Panc1 (cell line): ENCODE measurements around the gene MRPL20. TPM values are rescaled to one million over a fixed set of nuclear protein-coding genes. Genes with fewer than 3 reads are reported as not detected.
A peak's percentile ranks its signal among the peaks of the same experiment; 100 is the strongest.
"Not testable (repeated sequence)": the region's sequence is repeated elsewhere in the genome, so short reads cannot be mapped to it uniquely, and the experiment has no call there.

Experiments used
- ATAC-seq: fragments of 200-7000 bp; cut with Tn5 transposase; 2 replicates; pipeline ENCODE4 v1.9.1; 2020; ENCODE audit warnings: mild to moderate bottlenecking, moderate library complexity
- BruUV-seq: library from RNA; stranded (reverse); fragments of 400-500 nt; replicated peaks from 2 replicates; lab custom pipeline; 2021; lab: Mats Ljungman, UMichigan
- CTCF ChIA-PET: fragments of 300-600 bp; sonication (Branson Sonifier 250); formaldehyde crosslinking; loops from one replicate; lab custom pipeline; 2022; ENCODE audit warnings: antibody characterized with exemption; lab: Charles Lee
- POLR2A ChIA-PET: fragments of 300-600 bp; sonication (Branson Sonifier 250); formaldehyde crosslinking; loops from one replicate; lab custom pipeline; 2022; ENCODE audit warnings: antibody characterized with exemption; lab: Charles Lee
- DNase-seq: peaks from one replicate; pipeline ENCODE4 v3.0.0-alpha.2; 2010; ENCODE audit warnings: low read depth, low spot score
- H3K27ac ChIP-seq: 2 replicates; pipeline ENCODE4 v1.5.1; 2011; ENCODE audit warnings: mild to moderate bottlenecking, low read length, inconsistent platforms
- H3K27me3 ChIP-seq: fragments of 200-500 bp; sonication (Bioruptor generic); 2 replicates; pipeline ENCODE4 v1.6.0; 2014; ENCODE audit warnings: low read length, inconsistent platforms; ENCODE audit not compliant: control insufficient read depth, insufficient read depth
- H3K36me3 ChIP-seq: fragments of 200-500 bp; sonication (Bioruptor generic); 2 replicates; pipeline ENCODE4 v1.5.1; 2014; ENCODE audit warnings: inconsistent platforms, mild to moderate bottlenecking, low read length, moderate library complexity; ENCODE audit not compliant: control insufficient read depth, insufficient read depth
- H3K4me1 ChIP-seq: 2 replicates; pipeline ENCODE4 v1.5.1; 2011; ENCODE audit warnings: inconsistent platforms, mild to moderate bottlenecking, low read length, moderate library complexity; ENCODE audit not compliant: control insufficient read depth, insufficient read depth
- H3K4me3 ChIP-seq, 2 experiments: 2 replicates each; pipeline ENCODE4 v1.5.1; 2011 to 2012; ENCODE audit warnings: low read depth in 2 of 2, low read length in 2 of 2, mild to moderate bottlenecking in 2 of 2, inconsistent platforms in 1 of 2, moderate library complexity in 1 of 2
- H3K9me3 ChIP-seq: fragments of 200-500 bp; sonication (Bioruptor generic); 2 replicates; pipeline ENCODE4 v1.5.1; 2014; ENCODE audit warnings: low read depth, mild to moderate bottlenecking, inconsistent platforms, low read length, moderate library complexity; ENCODE audit not compliant: control insufficient read depth, insufficient read depth
- POLR2AphosphoS5 ChIP-seq: IDR thresholded peaks from 2 replicates; pipeline ENCODE4 v1.6.1; 2012; ENCODE audit warnings: mild to moderate bottlenecking, low read depth, low read length, moderate library complexity
- SIN3A ChIP-seq: IDR thresholded peaks from 2 replicates; pipeline ENCODE4 v1.6.1; 2012; ENCODE audit warnings: low read depth, mild to moderate bottlenecking, low read length, moderate library complexity, borderline replicate concordance; ENCODE audit not compliant: insufficient read depth
- TCF7L2 ChIP-seq: IDR thresholded peaks from 2 replicates; pipeline ENCODE4 v1.6.1; 2011; ENCODE audit warnings: mild to moderate bottlenecking, low read depth, low read length, inconsistent platforms
- in situ Hi-C: cut with HindIII; loops from 2 replicates; pipeline ENCODE4 v1.10.0; 2016; ENCODE audit warnings: low sequenced_read_pairs, low pct_unique_long_range_greater_than_20kb
- intact Hi-C: fragments of 100-400 bp; cut with micrococcal nuclease; formaldehyde crosslinking; loops from one replicate; pipeline ENCODE4 v1.10.0; 2022; ENCODE audit not compliant: unreplicated experiment
- total RNA-seq: library from RNA; stranded (reverse); gene quantifications from one replicate; pipeline ENCODE4 v1.2.1, GENCODE V29; 2021; ENCODE audit not compliant: unreplicated experiment
- TF ChIP-seq, protein P1 (sequence below): fragments of 450-650 bp; IDR thresholded peaks from 2 replicates; pipeline ENCODE4 v1.5.1; 2017; ENCODE audit warnings: mild to moderate bottlenecking
- TF ChIP-seq, protein P2 (sequence below), 2 experiments: IDR thresholded peaks; 2 replicates each; pipeline ENCODE4 v1.6.1; 2011 to 2012; ENCODE audit warnings: low read depth in 2 of 2, control low read depth in 1 of 2, low read length in 1 of 2, mild to moderate bottlenecking in 1 of 2, moderate library complexity in 1 of 2; ENCODE audit not compliant: insufficient read depth in 1 of 2

MRPL20 gene
- total RNA-seq, 1 experiment from 2014 or later: 196 TPM

DNA sequence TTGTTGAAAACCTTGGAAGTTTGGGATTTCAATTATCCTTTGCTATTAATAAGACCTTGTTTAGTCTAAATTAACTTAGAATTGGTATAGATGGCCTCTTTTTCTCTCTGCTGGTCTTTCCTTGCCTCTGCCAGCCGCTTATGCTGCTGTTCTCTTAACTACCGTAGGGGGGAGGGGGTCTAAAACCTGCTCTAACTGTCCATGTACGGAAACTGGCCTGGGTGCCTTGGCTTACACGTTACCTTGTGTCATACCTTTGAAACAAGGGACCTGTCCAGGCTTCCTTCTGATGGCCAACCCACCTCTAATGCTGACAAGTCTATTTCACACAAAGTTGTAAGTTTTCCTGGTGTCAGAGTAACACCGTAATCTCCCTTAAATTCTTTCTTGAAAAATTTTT, 10.3 kb upstream of the MRPL20 start:
- H3K4me1 ChIP-seq: peaks cover 16% of the 10 kb centered on the region
- 0 out of 2 replicates have a peak overlapping the region, but pooled peaks have one; percentile 61 for H3K27ac ChIP-seq
- DNase-seq, H3K9me3 ChIP-seq, POLR2A ChIA-PET, BruUV-seq, H3K27me3 ChIP-seq, intact Hi-C loops, ATAC-seq, H3K4me3 ChIP-seq, CTCF ChIA-PET, H3K36me3 ChIP-seq, in situ Hi-C loops: not testable (repeated sequence)

DNA sequence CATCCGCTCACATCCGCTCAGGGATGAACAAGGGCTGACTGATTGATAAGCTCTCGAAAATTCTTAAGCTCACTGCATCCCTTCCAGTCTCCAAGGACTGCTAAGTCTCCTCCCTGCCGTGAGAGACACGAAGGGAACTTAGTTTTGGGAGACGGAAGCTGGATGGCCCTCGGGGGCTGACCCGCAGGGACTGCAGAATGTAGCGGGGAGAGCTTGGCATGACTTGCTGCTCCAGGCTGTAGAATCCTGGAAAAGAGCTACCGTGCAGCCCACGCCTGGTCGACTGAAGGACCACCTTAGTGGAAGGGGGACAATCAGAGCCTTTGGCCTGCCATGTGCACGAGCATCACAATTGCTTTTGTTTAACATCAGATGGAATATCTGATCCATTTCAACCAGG, 8.7 kb upstream of the MRPL20 start:
- BruUV-seq: no TSS peak
- ATAC-seq: no peak
- peaks cover 4% of the 10 kb centered on the region; the same call in 1 of the 2 replicates for H3K4me1 ChIP-seq
- no peak overlapping the region for H3K27ac ChIP-seq
- ChIA-PET CTCF (no interaction called here), POLR2A (no interaction called here)
- H3K9me3 ChIP-seq: no peaks in the 10 kb centered on the region
- H3K4me3 ChIP-seq: no peak overlapping the region
- TF ChIP-seq SIN3A (no peak), TCF7L2 (no peak), POLR2AphosphoS5 (no peak)
- TF ChIP-seq, protein P1, sequence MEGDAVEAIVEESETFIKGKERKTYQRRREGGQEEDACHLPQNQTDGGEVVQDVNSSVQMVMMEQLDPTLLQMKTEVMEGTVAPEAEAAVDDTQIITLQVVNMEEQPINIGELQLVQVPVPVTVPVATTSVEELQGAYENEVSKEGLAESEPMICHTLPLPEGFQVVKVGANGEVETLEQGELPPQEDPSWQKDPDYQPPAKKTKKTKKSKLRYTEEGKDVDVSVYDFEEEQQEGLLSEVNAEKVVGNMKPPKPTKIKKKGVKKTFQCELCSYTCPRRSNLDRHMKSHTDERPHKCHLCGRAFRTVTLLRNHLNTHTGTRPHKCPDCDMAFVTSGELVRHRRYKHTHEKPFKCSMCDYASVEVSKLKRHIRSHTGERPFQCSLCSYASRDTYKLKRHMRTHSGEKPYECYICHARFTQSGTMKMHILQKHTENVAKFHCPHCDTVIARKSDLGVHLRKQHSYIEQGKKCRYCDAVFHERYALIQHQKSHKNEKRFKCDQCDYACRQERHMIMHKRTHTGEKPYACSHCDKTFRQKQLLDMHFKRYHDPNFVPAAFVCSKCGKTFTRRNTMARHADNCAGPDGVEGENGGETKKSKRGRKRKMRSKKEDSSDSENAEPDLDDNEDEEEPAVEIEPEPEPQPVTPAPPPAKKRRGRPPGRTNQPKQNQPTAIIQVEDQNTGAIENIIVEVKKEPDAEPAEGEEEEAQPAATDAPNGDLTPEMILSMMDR: no peak
- TF ChIP-seq, protein P2, sequence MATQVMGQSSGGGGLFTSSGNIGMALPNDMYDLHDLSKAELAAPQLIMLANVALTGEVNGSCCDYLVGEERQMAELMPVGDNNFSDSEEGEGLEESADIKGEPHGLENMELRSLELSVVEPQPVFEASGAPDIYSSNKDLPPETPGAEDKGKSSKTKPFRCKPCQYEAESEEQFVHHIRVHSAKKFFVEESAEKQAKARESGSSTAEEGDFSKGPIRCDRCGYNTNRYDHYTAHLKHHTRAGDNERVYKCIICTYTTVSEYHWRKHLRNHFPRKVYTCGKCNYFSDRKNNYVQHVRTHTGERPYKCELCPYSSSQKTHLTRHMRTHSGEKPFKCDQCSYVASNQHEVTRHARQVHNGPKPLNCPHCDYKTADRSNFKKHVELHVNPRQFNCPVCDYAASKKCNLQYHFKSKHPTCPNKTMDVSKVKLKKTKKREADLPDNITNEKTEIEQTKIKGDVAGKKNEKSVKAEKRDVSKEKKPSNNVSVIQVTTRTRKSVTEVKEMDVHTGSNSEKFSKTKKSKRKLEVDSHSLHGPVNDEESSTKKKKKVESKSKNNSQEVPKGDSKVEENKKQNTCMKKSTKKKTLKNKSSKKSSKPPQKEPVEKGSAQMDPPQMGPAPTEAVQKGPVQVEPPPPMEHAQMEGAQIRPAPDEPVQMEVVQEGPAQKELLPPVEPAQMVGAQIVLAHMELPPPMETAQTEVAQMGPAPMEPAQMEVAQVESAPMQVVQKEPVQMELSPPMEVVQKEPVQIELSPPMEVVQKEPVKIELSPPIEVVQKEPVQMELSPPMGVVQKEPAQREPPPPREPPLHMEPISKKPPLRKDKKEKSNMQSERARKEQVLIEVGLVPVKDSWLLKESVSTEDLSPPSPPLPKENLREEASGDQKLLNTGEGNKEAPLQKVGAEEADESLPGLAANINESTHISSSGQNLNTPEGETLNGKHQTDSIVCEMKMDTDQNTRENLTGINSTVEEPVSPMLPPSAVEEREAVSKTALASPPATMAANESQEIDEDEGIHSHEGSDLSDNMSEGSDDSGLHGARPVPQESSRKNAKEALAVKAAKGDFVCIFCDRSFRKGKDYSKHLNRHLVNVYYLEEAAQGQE (IDR thresholded peaks at IDR 0.05; ENCODE audit: insufficient read depth in 1 of 2, low read depth in 2 of 2, low read length in 1 of 2): no peak
- H3K27me3 ChIP-seq: no peaks in the 10 kb centered on the region
- no peak for DNase-seq
- intact Hi-C loops: no loop called here
- in situ Hi-C loops: no loop called here
- H3K36me3 ChIP-seq: no peaks in the 10 kb centered on the region

DNA sequence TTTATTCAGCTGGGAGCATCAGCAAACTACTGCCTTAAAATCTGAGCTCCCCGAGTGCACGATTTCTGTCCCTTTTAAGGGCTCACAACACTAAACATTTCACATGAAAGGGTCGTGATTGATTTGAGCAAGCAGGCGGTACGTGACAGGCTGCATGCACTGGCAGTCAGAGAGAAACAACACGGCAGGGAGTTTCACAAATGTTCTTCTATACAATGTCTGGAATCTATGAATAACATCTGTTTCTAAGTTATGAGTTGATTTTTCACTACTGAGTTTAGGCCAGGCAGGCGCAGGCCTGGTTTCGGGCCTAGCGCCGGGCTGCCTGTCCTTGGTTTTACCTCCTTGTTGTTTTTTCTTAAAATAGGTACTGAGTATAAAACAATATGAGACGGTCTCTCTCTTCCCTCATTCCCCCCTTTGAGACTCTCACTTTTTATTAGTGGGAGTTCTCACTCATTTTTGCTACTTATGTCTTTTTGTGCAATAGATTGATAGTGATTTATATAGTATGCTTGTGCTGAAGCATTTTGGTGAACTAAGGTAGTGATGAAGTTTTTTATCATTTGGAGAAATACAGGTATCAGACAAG, 5.3 kb upstream of the MRPL20 start:
- intact Hi-C loops, H3K27me3 ChIP-seq, H3K27ac ChIP-seq, POLR2A ChIA-PET, ATAC-seq, BruUV-seq, in situ Hi-C loops, H3K4me3 ChIP-seq, H3K9me3 ChIP-seq, DNase-seq, H3K36me3 ChIP-seq, CTCF ChIA-PET, H3K4me1 ChIP-seq: not testable (repeated sequence)
